HG03457 (cell line): ENCODE data around the gene GMPR2.
A peak's percentile ranks its signal among the peaks of the same experiment; 100 is the strongest.
"Not testable (repeated sequence)": the region's sequence is repeated elsewhere in the genome, so short reads cannot be mapped to it uniquely, and the experiment has no call there.

Source experiments
- ATAC-seq: cut with Tn5 transposase; IDR thresholded peaks from one replicate; pipeline ENCODE4 v1.9.1; 2021; ENCODE audit warnings: moderate number of reproducible peaks; ENCODE audit not compliant: unreplicated experiment

Gene GMPR2

DNA sequence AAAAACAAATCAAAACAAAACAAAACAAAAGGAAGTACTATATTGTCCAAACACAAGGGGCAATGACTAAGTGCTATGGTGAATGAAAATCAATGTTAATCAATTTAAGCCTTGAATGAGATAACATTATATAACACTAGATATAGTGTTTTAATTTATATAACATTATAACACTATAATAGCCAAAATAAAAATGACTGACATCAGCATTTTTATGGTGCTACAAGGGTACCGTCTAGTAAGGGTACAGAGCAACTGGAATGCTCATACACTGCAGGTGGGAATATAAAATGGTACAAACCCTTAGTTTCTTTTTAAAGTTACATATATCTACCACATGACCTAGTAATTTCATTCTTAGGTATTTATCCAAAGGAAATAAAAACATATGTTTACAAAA is 6.3 kb upstream of the GMPR2 start:
- ATAC-seq: no peak

DNA sequence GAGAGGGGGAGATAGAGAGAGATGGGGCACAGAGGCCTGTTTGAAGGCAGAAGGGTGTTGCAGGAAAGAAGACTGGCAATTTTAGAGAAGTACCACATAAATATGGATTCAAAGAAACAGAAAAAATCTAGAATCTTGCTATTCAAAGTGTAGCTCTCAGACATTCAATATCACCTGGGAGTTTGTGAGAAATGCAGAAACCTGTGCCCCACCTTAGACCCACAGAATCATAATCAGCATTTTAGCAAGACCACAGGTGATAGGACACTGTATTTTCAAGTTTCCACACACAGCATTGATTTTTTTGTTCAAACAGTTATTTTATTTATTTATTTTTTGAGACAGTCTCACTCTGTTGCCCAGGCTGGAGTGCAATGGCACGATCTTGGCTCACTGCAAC is 3.8 kb upstream of the GMPR2 start:
- no peak for ATAC-seq

DNA sequence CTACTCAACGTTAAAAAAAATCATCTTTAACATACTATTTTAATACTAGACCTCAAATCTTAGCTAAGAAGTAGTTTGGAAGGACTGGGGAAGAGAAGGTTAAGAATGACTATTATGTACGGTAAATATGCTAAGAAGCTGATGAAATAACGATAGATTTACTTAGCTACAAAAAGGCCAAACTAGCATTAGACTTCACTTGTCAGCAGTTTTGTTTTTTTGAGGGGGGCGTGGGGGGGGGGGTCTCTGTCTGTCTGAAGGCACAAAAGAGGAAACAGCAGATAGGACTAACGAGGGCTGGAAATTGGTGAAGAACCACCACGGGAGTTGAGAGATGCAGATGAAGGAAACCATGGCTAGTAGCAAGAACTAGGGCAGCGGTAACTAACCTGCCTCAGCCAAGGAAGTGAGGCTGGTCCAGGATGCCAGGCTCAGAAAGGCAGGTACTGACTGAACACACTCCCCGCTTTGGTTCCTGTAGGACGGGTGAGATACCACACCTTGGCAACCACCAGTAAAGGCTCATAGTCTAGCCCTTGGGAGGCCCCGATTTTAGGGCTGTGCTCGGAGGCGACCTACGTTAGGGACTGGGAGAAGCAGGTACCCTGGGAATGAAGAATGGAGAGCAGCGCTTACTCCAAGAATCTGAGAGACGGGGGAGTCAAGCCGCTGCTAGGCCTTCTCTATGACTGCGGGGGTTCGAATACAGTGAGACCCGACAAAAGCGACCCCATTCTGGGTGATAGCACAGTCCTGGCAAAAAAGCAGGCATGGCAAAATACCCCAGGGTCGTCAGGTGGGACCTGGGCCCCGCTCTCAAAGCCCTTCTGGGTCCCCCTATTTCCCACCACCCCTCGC is 1.2 kb upstream of the GMPR2 start:
- ATAC-seq: peak; percentile 20

DNA sequence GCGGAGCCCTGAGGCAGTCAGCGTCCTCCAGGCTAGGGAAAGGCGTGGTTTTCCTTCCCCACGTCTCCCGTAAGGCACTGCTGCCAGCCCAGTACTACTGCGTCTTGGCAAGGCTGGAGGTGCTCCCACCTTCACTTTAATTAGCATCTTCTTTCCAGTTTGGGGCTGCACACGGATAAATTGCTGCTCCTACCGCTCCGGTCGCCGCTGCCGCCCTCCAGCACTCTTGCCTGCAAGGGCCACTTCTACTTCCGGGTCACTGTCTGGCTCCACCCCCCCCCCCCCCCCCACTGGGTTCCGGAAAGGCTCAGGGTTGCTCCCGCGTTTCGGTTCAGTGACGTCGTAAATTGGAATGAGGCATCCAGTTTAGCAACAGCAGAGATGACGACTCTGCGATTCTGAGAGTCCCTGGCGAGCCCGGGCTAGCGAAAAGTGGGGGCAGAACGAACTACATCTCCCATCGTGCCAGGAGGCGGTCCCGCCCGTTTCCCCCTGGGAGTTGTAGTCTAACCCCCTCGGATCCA is 546 bp upstream of the GMPR2 start, which contains the start of gene NEDD8:
Gene NEDD8 (minus strand): TSS at position 247 of the 524 bp plus-strand sequence. CDS start 100 bp downstream, at position 147.
- peak; percentile 55 for ATAC-seq

DNA sequence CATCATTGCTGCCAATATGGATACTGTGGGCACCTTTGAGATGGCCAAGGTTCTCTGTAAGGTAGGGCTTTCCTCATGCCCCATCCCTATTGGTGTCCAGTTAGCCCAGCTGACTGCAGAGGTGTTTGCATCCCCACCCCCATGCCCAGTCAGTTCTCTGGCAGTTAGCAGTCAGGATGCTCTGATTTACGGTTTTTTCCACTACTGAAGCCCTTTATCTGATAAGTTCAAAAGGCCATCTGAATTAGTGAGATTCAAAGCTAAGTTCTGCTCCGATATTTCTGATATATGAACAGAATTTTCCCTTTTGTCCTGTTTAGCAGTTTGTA is 773 bp downstream of the GMPR2 start:
- ATAC-seq: no peak

DNA sequence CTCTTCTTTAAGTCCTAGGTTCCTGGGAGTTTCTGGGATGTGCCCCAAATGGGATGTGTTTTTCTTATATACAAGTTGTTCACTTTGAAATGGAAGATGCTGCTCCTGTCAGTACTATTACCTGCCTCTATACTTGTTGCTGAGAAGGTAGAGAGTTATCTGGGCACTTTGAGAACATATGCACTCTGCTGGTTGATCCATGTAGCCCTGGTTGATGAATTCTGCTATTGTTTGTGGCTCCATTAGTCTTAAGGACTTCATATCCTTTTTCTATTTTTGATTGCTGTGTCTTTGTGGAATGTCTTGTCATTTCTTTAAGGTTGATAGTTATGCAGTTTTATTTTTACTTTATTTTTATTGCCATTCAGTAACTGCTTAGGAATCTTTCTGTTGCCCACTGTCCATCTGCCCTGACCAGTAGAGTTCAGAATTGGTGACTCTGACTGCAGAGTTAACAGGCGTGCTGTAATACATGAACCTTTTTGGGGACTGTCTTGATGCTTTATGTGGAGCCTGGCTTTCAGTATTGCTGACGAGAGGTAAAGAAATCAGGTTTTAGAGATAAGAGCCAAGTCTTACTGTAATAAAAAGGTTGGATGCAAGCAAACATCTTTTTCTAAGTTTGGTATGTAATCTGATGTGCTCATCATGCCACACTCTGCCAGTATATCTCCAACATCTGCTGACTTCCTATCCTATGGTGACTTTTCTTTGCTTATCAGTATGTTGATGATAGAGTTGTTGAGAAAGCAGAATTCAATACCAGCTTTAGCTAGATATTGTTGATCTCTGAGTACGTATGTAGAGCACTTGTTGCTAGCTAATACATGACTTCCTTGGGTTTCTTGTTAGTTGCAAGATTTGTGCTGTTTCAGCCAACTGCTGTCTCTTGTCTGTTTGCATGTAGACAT is 1.6 kb downstream of the GMPR2 start:
- ATAC-seq: no peak

DNA sequence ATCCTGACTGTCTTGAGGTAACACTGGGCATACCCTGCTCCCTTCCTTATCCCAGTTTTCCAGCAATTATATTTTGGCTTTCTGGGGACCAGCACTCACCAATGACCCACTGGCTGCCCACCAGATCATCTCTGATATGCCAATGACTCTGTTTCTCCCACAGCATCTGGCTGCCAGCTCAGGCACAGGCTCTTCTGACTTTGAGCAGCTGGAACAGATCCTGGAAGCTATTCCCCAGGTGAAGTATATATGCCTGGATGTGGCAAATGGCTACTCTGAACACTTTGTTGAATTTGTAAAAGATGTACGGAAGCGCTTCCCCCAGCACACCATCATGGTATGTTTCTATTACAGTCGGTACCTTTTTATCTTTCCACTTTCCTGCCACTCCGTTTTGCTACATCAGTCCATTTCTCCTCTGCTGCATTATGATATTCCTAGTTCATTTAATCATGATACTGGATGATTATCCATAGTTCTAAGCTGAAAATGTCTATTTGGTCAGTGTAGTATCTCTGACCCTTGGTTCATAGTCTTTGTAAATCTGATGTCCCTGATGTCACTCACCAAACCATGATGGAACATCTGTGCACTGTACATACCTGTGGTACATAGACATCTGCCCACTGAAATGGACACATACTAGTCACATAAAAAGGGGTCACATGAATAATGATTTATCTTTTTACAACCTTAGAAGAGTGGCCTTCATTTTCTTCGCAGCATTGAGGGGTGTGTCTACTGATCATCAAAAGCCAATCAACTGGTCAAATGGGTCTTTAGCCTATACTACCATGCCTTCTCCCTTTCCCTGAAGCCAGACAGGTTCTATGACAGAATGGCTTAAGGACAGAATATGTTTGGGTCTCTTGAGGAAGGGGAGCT is 3.3 kb downstream of the GMPR2 start:
- no peak for ATAC-seq

DNA sequence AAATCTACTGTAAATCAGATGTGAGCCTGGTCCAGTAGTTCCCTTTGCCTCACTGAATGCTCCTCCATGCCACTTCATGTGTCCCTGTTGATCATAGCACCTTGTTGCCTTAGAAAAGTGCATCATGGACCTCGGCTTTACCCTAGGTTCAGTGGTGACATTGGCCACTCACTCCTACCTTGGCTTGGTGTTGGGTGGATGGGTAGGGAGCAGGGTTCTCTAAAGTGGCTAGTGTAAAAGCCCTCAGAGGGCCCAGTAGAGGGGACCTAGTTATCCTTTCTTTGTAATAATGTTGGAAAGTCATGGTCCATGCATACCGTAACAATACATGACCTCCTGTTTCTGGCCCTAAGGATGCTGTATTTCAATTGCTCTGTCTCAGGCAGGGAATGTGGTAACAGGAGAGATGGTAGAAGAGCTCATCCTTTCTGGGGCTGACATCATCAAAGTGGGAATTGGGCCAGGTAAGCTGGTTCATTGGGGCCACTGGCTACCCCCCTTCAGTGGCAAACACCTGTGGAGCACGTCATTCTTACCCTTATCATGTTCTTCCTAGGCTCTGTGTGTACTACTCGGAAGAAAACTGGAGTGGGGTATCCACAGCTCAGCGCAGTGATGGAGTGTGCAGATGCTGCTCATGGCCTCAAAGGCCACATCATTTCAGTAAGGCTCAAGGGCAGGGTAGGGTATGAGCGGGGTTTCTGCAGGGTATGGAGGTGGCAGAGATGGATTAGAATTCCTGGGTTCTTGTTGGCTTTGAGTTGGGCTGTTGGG is 4.1 kb downstream of the GMPR2 start:
- ATAC-seq: no peak

DNA sequence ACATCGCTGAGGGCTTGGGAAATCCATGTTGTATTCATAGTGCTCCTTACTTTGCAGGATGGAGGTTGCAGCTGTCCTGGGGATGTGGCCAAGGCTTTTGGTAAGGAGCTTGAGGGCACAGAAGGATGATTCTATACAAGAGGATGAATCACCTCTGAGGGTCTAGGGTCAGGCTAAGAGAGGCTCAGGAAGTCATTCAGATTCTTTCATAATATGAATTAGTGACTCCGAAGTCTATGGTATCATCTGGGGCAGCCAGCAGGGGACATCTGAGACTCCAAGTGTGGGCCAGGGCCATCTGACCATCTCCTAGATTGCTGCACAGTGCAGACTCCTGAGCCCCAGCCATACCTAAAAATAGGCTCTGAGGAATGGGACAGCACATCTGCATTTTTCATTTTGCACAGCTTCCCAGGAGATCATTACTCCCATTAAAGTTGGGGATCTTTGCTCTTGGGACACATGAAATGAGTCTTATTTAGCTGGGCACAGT is 4.8 kb downstream of the GMPR2 start:
- ATAC-seq: no peak

DNA sequence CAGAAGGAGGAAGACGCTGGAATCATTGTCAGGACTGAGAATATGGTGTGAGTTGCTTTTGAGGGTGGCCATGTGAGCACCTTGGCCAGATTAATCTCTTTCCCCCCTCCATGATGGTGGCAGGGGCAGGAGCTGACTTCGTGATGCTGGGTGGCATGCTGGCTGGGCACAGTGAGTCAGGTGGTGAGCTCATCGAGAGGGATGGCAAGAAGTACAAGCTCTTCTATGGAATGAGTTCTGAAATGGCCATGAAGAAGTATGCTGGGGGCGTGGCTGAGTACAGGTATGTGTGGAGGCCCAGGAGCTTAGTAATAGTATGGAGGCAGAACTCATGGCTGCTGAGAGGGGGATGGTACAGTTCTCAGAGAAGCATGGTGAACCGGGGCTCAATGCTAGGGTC is 5.4 kb downstream of the GMPR2 start:
- ATAC-seq: no peak

DNA sequence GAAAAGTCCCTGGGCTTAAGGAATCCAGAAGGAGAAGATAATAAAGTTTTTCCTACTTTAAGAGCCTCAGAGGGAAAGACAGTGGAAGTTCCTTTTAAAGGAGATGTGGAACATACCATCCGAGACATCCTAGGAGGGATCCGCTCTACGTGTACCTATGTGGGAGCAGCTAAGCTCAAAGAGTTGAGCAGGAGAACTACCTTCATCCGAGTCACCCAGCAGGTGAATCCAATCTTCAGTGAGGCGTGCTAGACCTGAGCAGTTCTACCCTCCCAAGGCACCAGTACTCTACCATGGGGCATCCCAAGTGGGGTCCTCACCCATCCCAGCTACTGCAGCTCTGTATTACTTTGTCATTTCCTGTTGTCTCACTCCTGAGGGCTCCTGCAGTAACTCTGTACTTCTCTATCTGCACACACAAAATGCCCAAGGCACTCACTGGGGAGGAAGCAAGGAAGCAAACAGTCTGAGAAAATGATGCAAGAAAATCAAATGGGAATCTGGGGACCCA is 5.9 kb downstream of the GMPR2 start:
- no peak for ATAC-seq

DNA sequence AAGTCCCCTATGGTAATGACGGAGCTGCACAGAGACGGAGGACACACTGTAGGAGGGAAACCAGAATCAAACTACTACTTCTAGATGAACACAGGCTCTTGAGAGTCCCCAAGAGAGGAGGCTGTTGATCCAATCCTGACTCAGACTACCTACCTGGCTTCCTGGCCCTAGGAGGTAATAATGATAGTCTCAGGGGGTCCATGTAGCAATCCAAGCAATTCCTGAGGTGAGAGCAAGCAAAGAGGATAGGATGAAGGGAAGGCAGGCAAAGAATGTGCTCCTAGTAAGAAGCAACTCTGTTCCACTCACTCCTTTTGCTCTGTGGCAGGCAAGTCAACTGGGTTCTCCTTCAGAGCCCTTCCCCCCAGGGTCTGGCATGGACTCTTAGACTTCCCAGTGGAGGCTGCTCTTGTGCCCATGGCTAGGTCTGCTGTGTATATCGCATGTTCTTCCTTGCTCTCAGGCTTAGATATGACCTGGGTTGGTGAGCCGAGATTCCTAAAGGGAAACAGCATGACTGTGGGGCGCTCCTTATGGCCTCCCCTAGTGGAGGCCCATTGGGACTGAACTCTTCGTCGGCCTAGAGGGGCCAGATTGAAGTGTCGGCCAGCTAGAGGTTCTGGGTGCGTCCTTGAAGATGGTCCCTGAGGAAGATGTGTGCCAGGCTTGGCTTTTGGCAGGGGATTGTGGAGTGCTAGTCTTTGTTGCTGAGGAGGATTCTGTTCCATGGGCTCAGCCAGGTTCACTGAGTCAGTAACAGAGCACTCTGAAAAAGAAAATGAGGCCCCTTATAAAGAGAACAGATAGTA is 7.6 kb downstream of the GMPR2 start:
- no peak for ATAC-seq

DNA sequence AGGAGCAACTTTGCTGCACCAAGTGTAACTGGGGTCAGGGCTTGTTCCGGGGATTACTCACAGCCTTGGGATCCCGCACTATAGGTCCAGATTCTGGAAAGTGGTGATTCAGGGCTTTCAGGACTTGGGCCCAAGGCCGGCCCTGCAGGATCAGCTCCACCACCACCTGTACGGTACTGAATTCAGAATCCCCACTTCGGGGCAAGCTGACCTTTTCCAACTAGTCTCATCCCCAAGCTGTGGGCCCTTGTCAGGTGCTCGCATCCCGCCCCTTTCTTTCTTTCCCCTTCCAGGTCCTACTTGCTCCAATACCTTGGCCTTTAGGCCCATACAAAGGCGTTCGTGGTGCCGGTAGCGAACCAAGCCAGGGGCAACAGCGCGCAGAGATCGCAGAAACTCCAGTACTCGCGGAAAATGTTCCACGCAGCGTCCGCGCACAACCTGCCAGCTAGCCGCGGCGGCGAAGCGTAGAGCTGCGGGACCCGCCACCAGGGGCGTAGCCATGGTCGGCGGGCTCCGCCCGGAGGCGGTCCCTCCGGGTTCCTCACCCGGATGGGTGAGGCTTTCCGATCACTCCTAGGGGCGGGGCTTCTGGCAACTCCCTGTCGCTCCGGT is 9.2 kb downstream of the GMPR2 start:
- peak; percentile 70 for ATAC-seq

DNA sequence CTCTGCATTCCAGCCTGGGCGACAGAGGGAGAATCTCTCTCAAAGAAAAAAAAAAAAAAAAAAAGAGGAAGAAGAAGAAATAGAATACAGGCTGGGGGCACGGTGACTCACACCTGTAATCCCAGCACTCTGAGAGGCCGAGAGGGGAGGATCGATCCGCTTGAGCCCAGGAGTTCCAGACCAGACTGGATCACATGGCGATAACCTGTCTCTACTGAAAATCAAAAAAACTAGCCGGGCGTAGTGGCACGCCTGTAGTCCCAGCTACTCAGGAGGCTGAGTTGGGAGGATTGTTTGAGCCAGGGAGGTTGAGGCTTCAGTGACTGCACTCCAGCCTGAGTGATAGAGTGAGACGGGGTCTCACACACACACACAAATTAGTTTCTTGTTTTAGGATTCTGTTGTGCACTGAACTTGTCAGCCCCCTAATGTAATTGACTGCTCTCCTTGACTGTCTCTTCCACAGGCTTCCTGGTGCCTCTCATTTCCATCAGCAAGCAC is 10.7 kb downstream of the GMPR2 start:
- no peak for ATAC-seq

DNA sequence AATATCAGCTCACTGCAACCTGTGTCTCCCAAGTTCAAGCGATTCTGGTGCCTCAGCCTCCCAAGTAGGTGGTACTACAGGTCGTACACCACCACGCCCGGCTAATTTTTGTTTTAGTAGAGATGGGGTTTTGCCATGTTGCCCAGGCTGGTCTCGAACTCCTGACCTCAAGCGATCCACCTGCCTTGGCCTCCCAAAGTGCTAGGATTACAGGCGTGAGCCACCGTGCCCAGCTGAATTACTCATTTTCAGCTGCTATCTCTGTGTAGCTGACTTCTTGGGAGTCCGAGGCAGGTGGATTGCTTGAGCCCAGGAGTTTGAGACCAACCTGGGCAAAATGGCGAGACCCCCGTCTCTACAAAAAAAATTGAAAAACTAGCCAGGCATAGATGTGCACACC is 12.6 kb downstream of the GMPR2 start:
- not testable (repeated sequence) for ATAC-seq

DNA sequence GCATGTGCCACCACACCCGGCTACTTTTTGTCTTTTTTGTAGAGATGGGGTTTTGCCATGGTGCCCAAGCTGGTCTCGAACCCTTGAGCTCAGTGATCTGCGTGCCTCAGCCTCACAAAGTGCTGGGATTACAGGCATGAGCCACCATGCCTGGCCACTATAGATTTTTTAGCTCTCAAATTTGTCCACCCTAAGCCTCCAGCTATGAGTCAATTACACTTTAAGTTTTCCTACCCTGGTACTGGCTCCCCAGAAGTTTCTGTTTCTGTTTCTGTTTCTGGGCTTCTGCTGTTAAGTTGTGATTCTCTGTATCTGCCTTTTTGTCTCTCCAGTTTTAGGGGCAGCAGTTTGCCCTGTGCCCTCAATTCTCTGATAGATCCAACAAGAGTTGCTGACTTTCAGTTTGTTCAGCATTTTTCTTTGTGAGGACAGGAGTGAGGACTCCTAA is 14.1 kb downstream of the GMPR2 start:
- ATAC-seq: no peak

DNA sequence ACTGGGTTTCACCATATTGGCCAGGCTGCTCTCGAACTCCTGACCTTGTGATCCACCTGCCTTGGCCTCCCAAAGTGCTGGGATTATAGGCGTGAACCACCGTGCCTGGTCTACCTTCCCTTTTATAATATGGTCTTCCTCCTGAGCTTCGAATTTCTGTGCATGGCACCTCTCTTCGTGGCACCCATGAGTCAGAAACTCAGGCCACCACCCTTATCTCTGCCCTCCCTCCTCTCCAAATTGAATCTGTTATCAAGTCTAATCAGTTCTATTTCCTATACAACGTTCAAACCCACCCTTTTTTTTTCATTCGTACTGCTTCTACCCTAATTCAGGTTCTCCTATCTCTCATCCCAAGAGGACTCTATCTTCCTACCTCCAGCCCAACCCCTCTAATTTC is 14.7 kb downstream of the GMPR2 start:
- no peak for ATAC-seq
